SU-DHL-6 (cell line): ENCODE results near the gene PAX5.

ENCODE experiments used
- H2AFZ ChIP-seq: fragments of 200-600 bp; sonication (generic); 2 replicates; pipeline ENCODE4 v1.6.1; 2014; ENCODE audit warnings: low read depth, mild to moderate bottlenecking, moderate library complexity, mixed read lengths, antibody characterized with exemption, low read length; ENCODE audit not compliant: severe bottlenecking
- H3F3A ChIP-seq: fragments of 200-600 bp; shearing (Covaris generic); 2 replicates; pipeline ENCODE4 v1.6.0; 2016; ENCODE audit warnings: antibody characterized with exemption, mild to moderate bottlenecking; ENCODE audit not compliant: insufficient read depth
- H3K27ac ChIP-seq: fragments of 200-600 bp; sonication (generic); 2 replicates; pipeline ENCODE4 v1.5.1; 2016; ENCODE audit warnings: low read depth, mild to moderate bottlenecking, low read length, moderate library complexity, mixed read lengths
- H3K27me3 ChIP-seq: fragments of 200-600 bp; sonication (generic), shearing (Covaris generic); 2 replicates; pipeline ENCODE4 v1.6.0; 2014; ENCODE audit warnings: mild to moderate bottlenecking, low read length
- H3K36me3 ChIP-seq: fragments of 200-600 bp; sonication (generic); 2 replicates; pipeline ENCODE4 v1.6.1; 2014; ENCODE audit warnings: mild to moderate bottlenecking, low read length, mixed read lengths
- H3K4me2 ChIP-seq: fragments of 300-600, 200-600 bp; shearing (Covaris generic), sonication (generic); 2 replicates; pipeline ENCODE4 v1.6.0; 2014; ENCODE audit warnings: low read length, low read depth, mild to moderate bottlenecking; ENCODE audit not compliant: poor library complexity, severe bottlenecking
- H3K4me3 ChIP-seq: fragments of 200-600 bp; sonication (generic); 2 replicates; pipeline ENCODE4 v1.5.1; 2014; ENCODE audit warnings: antibody characterized with exemption, low read length, mild to moderate bottlenecking, mixed read lengths; ENCODE audit not compliant: insufficient read depth, poor library complexity, severe bottlenecking
- H3K79me2 ChIP-seq: fragments of 200-600 bp; sonication (generic); 2 replicates; pipeline ENCODE4 v1.6.1; 2014; ENCODE audit warnings: mild to moderate bottlenecking, low read length, moderate library complexity; ENCODE audit not compliant: insufficient read depth
- H3K9ac ChIP-seq: fragments of 200-600 bp; sonication (generic); 2 replicates; pipeline ENCODE4 v1.7.0; 2014; ENCODE audit warnings: mild to moderate bottlenecking, low read length
- H3K9me2 ChIP-seq: fragments of 200-600 bp; sonication (generic); replicated peaks from 2 replicates; pipeline ENCODE4 v1.6.1; 2014; ENCODE audit warnings: low read length; ENCODE audit not compliant: insufficient read depth
- H3K9me3 ChIP-seq: fragments of 200-600 bp; sonication (generic); 2 replicates; pipeline ENCODE4 v1.6.1; 2014; ENCODE audit warnings: low read length, mixed read lengths; ENCODE audit not compliant: insufficient read depth
- H4K20me1 ChIP-seq: fragments of 200-600 bp; sonication (generic); 2 replicates; pipeline ENCODE4 v1.6.1; 2014; ENCODE audit warnings: low read depth, mild to moderate bottlenecking, antibody characterized with exemption, low read length, moderate library complexity, mixed read lengths
- EZH2phosphoT487 ChIP-seq: fragments of 200-600 bp; sonication (generic), shearing (Covaris generic); conservative IDR thresholded peaks from 2 replicates; pipeline ENCODE4 v1.6.1; 2018; ENCODE audit warnings: mild to moderate bottlenecking, antibody characterized with exemption, low read length, moderate library complexity, mixed read lengths
- TF ChIP-seq, protein P1 (sequence below): fragments of 200-600 bp; sonication (generic); IDR thresholded peaks from one replicate; pipeline ENCODE4 v1.5.1; 2017; ENCODE audit warnings: antibody characterized with exemption, mild to moderate bottlenecking, low read length, moderate library complexity; ENCODE audit not compliant: insufficient read depth, poor library complexity, severe bottlenecking

Gene PAX5

DNA sequence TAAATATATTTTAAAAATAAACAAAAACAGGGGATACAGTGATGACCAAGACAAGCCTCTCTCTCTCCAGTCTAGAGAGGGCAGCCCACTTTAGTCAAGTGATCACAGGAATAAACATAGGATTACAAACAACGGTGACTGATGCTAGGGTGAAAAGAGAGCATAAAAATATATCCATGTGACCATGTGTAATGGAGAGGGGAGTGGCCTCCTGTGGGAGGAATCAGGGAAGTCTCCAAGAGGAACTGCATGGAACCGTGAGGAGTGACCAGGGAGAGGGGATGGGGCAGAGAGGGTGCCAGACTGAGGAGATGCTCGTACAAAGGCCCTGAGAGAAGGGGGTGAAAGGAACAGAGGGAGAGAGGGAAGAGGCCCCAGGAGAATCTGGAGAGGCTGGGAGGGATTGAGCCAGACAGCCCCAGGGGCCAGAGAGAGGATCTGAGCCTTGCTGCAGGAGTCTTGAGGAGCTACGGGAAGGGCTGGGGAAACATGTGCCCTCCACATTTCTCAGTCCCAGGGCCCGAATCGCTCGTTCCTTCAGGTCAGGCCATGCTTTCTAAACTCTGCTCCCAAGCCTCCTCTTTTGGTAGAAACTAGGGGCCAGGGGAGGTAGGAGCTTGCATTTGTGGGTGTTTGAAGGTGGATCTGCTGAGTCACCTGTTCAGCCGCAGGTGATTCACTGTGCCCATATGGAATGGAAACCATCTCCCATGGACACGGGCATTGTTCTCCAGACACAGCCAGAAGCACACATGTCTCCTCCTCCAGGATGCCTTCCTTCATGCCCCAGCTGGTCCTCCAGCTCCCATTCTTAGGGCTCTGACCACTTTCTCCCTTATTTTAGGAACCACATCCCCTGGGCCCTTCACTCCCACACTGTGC, 63.8 kb downstream of the PAX5 start:
- Histone ChIP-seq H3K4me3 (no peak overlapping the region), H3K4me2 (no peak overlapping the region), H3K27ac (no peak overlapping the region), H3K9me2 (no peaks in the 10 kb centered on the region), H3K79me2 (peaks cover 23% of the 10 kb centered on the region), H3K36me3 (no peaks in the 10 kb centered on the region), H3K9me3 (no peaks in the 10 kb centered on the region), H2AFZ (no peak overlapping the region), H3K9ac (no peak overlapping the region), H3K27me3 (no peaks in the 10 kb centered on the region), H3F3A (no peaks in the 10 kb centered on the region), H4K20me1 (0 out of 2 replicates have a peak, but pooled peaks cover 4% of the 10 kb centered on the region)
- TF ChIP-seq, protein P1, sequence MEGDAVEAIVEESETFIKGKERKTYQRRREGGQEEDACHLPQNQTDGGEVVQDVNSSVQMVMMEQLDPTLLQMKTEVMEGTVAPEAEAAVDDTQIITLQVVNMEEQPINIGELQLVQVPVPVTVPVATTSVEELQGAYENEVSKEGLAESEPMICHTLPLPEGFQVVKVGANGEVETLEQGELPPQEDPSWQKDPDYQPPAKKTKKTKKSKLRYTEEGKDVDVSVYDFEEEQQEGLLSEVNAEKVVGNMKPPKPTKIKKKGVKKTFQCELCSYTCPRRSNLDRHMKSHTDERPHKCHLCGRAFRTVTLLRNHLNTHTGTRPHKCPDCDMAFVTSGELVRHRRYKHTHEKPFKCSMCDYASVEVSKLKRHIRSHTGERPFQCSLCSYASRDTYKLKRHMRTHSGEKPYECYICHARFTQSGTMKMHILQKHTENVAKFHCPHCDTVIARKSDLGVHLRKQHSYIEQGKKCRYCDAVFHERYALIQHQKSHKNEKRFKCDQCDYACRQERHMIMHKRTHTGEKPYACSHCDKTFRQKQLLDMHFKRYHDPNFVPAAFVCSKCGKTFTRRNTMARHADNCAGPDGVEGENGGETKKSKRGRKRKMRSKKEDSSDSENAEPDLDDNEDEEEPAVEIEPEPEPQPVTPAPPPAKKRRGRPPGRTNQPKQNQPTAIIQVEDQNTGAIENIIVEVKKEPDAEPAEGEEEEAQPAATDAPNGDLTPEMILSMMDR = no peak
- no peak for TF ChIP-seq EZH2phosphoT487

DNA sequence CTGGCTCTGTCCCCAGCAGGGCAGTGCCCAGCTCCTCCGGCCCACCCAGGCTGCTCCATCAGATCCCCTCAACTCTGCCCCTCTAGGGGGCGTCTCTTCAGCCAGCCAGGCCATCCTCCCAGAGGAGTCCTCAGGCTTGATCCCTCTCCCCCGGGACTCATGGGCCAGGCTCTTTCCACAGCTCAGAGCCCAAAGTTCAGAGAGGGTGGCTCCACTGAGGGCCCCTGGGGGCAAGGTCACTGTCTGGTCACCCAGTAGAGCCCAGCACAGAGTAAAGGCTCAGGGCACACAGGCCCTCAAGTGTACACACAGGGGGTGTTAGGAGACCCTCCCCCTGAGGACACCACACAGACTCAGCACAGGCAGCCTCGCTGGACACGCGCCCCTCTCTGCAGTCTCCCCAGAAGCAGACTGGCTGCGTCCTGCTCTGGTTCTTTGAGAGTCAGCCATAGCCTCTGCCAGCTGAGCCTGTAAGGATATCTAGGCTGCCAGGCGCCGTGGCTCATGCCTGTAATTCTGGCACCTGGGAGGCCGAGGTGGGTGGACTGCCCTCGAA, 64.8 kb downstream of the PAX5 start:
- no peak overlapping the region for H3K4me2 ChIP-seq
- H3K9me2 ChIP-seq = no peaks in the 10 kb centered on the region
- H3K27me3 ChIP-seq = no peaks in the 10 kb centered on the region
- H3F3A ChIP-seq = no peaks in the 10 kb centered on the region
- TF ChIP-seq, protein P1 = peak; percentile 44
- no peak for TF ChIP-seq EZH2phosphoT487
- H3K4me3 ChIP-seq = no peak overlapping the region
- H3K9me3 ChIP-seq = no peaks in the 10 kb centered on the region
- no peaks in the 10 kb centered on the region for H3K36me3 ChIP-seq
- no peak overlapping the region for H3K27ac ChIP-seq
- H3K79me2 ChIP-seq = peaks cover 23% of the 10 kb centered on the region
- no peak overlapping the region for H3K9ac ChIP-seq
- H4K20me1 ChIP-seq = 0 out of 2 replicates have a peak, but pooled peaks cover 4% of the 10 kb centered on the region
- H2AFZ ChIP-seq = no peak overlapping the region

DNA sequence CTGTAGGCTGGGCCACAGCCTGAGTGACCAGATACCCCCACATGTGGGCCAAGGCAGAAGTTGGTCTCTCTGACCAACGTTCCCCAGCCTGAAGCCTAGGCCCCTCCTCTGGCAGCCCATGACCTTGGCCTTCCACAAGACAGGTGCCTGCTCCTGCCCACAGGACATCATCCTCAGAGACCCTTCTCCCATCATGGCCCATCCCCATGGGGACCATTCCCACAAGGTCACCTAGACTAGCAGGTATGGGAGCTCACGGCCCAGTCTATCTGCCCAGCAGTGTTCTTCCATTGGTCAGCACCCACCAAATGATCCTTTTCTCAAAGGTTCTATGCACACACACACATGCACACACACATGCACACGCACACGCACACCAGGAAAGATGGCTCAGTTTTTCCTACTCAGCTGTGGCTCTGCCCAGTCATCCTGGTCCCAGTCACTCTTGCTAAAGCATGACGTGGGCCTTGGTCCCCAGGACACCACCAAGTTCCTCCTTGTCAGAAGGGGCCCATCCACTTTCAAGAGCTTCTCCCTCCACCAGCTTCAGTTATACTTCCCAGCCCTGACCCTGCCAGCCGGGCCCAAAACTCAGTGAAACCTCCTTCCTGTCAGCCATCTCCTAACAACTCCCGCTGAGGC, 65.4 kb downstream of the PAX5 start:
- Histone ChIP-seq H3K9me2 (no peaks in the 10 kb centered on the region), H3K4me3 (no peak overlapping the region), H3K36me3 (no peaks in the 10 kb centered on the region), H3K79me2 (peaks cover 23% of the 10 kb centered on the region), H3K4me2 (no peak overlapping the region), H2AFZ (no peak overlapping the region), H3K27me3 (no peaks in the 10 kb centered on the region), H4K20me1 (0 out of 2 replicates have a peak, but pooled peaks cover 4% of the 10 kb centered on the region), H3F3A (no peaks in the 10 kb centered on the region), H3K27ac (no peak overlapping the region), H3K9ac (no peak overlapping the region), H3K9me3 (no peaks in the 10 kb centered on the region)
- TF ChIP-seq EZH2phosphoT487 = no peak
- TF ChIP-seq, protein P1 = no peak
